SKM-1 (cell line): ENCODE measurements around the gene ANTXRL.
"Not testable (repeated sequence)": the region's sequence is repeated elsewhere in the genome, so short reads cannot be mapped to it uniquely, and the experiment has no call there.

Experiments
- DNase-seq: peaks from one replicate; lab custom pipeline; 2025; ENCODE audit not compliant: unreplicated experiment; lab: John Stamatoyannopoulos, UW

The ANTXRL gene

DNA sequence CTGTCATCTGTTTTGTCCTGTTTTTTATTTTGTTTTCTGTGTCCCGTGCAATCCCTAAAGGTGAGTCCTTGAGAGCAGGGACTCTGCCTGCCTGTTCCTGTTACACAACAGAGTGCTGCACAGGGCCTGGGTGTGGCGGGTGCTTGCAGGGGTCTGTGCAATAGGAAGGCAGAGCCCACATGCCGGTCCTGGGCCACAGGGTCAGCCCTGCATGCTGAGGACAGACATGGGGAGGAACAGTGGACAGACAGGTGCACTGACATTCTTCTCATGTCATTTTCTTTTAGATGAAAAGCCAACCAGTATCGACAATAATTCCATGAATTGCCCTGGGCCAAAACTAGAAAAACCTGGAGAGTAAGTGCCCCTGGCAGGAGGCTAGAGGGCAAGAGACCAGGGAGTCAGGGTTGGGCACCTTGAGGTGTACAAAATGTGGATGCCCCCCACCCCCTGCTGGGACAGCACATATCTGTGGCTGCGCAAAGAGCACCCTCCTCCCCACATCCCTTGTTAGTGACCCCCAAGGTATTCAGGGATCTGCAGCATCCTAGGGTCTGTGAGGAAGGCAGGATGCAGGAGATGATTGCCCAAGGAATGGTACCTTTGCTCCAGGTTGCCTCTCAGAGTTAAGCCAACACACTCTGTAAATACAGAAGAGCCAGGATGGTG, 19.9 kb downstream of the ANTXRL start:
- no peak for DNase-seq

GRCh38 chr10:46307281-46308112, 20.7 kb downstream of the ANTXRL start:
- no peak for DNase-seq

DNA sequence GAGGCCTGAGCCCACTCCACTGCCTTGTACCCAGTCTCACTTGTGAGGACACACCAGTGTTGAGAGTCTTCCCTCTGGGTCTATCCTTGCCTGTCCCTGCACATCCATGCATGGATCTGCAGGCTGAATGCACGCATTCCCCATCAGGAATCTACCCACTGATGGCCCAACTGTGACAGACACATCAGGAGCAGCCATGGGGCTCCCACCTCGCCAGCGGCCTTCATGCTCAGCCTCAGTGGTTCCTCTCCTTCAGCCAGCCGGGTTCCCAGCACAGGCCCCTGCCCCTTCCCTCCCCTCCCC, 21.3 kb downstream of the ANTXRL start:
- no peak for DNase-seq

DNA sequence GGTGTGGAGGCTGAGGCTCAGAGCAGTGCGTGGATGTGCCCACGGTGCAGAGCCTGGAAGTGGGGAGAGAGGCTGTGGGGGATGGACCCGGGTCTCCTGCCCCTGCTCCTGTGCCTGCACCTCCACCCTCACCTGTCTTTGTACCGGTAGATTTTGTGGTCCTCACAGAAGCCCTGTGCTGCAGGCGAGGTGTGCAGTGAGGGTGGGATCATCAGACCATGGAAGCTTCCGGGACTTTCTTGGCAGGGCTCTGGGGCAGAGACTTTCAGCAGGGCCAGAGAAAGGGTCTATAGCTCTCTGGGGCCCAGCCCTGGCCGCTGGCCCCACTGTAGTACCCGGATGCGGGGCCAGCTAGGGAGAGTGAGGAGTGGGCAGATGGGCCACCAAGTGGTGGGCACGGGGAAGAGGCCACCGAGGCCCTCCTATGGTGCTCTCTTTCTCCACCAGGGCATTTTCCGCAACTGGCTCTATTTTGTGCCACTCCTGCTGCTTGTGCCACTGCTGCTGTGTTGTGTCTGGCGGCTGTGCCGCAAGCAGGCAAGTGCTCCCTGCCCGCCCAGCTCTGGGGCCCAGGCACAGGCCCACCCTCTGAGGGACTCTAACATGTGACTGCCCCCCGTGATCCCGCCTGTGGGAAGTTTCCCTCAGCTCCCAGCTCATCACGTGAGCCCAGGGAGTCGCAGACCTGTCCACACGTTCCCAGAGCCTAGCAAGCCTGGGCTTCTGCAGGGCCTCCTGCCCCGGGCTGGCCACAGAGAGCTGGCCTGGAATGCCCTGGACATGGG, 22.1 kb downstream of the ANTXRL start:
- no peak for DNase-seq

GRCh38 chr10:46309511-46310142, 22.8 kb downstream of the ANTXRL start:
- no peak for DNase-seq

DNA sequence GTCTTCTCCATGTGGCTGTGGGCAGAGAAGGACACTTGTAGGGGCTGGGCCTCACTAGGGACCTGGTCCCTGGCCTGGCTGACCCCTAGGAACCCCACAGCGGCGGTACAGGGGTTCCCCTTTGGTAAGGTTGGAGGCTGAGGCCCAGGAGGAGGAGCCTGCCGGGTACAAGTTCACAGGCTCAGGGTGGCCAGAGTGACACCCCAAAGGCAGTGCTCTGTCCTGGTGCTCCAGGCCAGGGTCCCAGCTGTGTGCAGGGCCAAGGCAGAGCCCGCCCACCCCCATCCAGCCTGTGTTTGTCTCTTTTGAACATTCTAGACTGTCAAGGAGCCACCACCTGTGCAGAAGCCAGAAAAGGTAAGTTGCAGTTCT, 23.3 kb downstream of the ANTXRL start:
- DNase-seq: no peak

- no peak for DNase-seq
Measured at GRCh38 chr10:46310851-46311250, 24.1 kb downstream of the ANTXRL start.

- DNase-seq: no peak
Measured at GRCh38 chr10:46311501-46311951, 24.7 kb downstream of the ANTXRL start.

GRCh38 chr10:46311961-46312431, 25.2 kb downstream of the ANTXRL start:
- DNase-seq: not testable (repeated sequence)

GRCh38 chr10:46312953-46313352, 26.2 kb downstream of the ANTXRL start:
- no peak for DNase-seq

- DNase-seq: no peak
Measured at GRCh38 chr10:46314071-46314470, 27.3 kb downstream of the ANTXRL start.

GRCh38 chr10:46315071-46315860, 28.5 kb downstream of the ANTXRL start:
- DNase-seq: not testable (repeated sequence)

GRCh38 chr10:46317370-46317769, 30.6 kb downstream of the ANTXRL start:
- DNase-seq: no peak

DNA sequence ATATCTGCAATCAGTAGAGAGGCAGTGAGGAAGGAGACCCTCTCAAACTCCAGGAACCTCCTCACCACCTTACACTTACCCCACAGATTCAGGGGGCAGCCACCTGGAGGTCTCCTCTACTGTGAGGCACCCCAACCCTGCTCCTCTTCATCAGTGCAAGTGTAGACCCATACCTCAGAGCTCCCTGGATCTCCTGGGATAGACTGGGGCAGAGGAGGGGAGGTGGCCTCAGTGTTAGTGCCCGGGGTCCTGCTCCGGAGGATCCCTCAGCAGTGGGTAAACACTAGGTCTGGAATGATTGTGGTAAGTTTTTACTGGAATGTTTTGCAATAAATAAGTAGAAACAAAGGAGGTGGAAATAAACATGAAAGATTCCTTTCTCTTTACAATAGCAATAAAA, 31.1 kb downstream of the ANTXRL start:
- no peak for DNase-seq

GRCh38 chr10:46318799-46319198, 32.0 kb downstream of the ANTXRL start:
- no peak for DNase-seq

GRCh38 chr10:46319389-46319788, 32.6 kb downstream of the ANTXRL start:
- no peak for DNase-seq

DNA sequence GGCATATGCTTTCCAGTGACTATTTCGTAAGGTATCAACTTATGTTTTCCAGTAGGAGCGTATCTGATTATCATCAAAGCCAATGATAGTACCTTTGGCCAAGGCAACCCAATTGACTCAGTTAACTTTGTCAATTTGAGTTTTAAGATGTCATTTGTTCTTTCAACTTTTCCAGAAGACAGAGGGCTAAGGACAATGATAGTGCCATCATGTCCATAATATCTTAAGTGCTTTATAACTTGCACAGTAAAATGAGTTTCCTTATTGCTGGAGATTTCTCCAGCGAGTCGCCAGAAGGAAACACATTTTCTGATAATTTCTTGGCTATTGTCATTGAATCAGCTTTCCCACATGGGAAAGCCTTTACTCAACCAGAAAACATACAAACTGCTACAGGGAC, 35.0 kb downstream of the ANTXRL start:
- no peak for DNase-seq

GRCh38 chr10:46323176-46323575, 36.4 kb downstream of the ANTXRL start:
- no peak for DNase-seq

- no peak for DNase-seq
Measured at GRCh38 chr10:46325021-46325420, 38.2 kb downstream of the ANTXRL start.

DNA sequence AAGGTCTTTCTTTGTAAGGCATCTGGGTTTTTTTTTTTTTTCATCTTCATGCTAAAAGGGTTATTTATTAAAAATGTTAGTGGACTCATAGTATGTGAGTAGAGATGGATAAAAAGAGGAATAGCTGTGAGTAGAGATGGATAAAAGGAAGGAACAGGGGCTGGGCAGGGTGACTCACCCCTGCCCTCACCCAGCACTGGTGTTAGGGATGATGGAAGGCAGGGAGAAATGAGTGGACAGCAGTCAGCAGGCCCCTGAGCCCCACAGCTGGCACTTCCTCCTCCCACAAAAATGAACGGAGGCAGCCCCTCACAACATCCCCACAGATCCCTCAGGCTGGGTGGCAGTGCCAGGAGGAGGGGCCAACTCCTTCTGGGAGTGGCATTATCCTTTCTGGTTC, 39.3 kb downstream of the ANTXRL start:
- DNase-seq: no peak

GRCh38 chr10:46326971-46327370, 40.2 kb downstream of the ANTXRL start:
- DNase-seq: no peak
